Endodermal cell (in vitro differentiated cells): ENCODE data around the gene SOX15. TPM values are rescaled to one million over a fixed set of nuclear protein-coding genes. Genes with fewer than 3 reads are reported as not detected.

ENCODE experiments used
- DNase-seq: peaks from one replicate; pipeline ENCODE4 v3.0.0-alpha.2; 2017
- H3K27ac ChIP-seq: 2 replicates; pipeline ENCODE4 v1.5.1; 2013; ENCODE audit warnings: mild to moderate bottlenecking, low read depth, low read length, moderate library complexity
- H3K27me3 ChIP-seq: 2 replicates; pipeline ENCODE4 v1.6.1; 2013; ENCODE audit warnings: mild to moderate bottlenecking, low read length, moderate library complexity; ENCODE audit not compliant: insufficient read depth, control insufficient read depth, poor library complexity, severe bottlenecking
- H3K36me3 ChIP-seq: 2 replicates; pipeline ENCODE4 v1.7.0; 2013; ENCODE audit warnings: mild to moderate bottlenecking, low read length, moderate library complexity; ENCODE audit not compliant: control insufficient read depth, insufficient read depth
- H3K4me1 ChIP-seq: one replicate; pipeline ENCODE4 v1.7.0; 2013; ENCODE audit warnings: low read length; ENCODE audit not compliant: control insufficient read depth, insufficient read depth
- H3K4me3 ChIP-seq: 2 replicates; pipeline ENCODE4 v1.5.1; 2013; ENCODE audit warnings: mild to moderate bottlenecking, low read length, moderate library complexity
- H3K9ac ChIP-seq: 2 replicates; pipeline ENCODE4 v1.6.1; 2013; ENCODE audit warnings: mild to moderate bottlenecking, low read length, moderate library complexity; ENCODE audit not compliant: poor library complexity, severe bottlenecking; ENCODE audit errors: extremely low read depth
- H3K9me3 ChIP-seq: 2 replicates; pipeline ENCODE4 v1.6.1; 2013; ENCODE audit warnings: mild to moderate bottlenecking, low read length, moderate library complexity; ENCODE audit not compliant: control insufficient read depth
- H3K27ac Mint-ChIP-seq: 2 replicates; pipeline ENCODE4 v1.8.0; 2020; ENCODE audit warnings: mixed read lengths
- H3K27me3 Mint-ChIP-seq: 2 replicates; pipeline ENCODE4 v1.8.0; 2021; ENCODE audit warnings: mild to moderate bottlenecking, mixed read lengths; ENCODE audit not compliant: insufficient read depth
- H3K36me3 Mint-ChIP-seq: 2 replicates; pipeline ENCODE4 v1.8.0; 2020; ENCODE audit warnings: low read depth, mixed read lengths
- H3K4me1 Mint-ChIP-seq: 2 replicates; pipeline ENCODE4 v1.8.0; 2020; ENCODE audit warnings: mixed read lengths
- H3K4me3 Mint-ChIP-seq: 2 replicates; pipeline ENCODE4 v1.8.0; 2020; ENCODE audit warnings: mild to moderate bottlenecking, moderate library complexity, mixed read lengths
- H3K9me3 Mint-ChIP-seq: 2 replicates; pipeline ENCODE4 v1.8.0; 2020; ENCODE audit warnings: mild to moderate bottlenecking, mixed read lengths
- CTCF ChIP-seq: fragments of 200-600 bp; sonication (generic); conservative IDR thresholded peaks from 2 replicates; pipeline ENCODE4 v1.5.0; 2021; ENCODE audit warnings: antibody characterized with exemption, mild to moderate bottlenecking
- WGBS, 2 experiments: methylation state at CpG; one replicate each; pipeline versions ENCODE4 v1.1.5 to v1.1.7; 2013; ENCODE audit warnings: missing lambda C conversion rate in 2 of 2, mixed read lengths in 1 of 2; ENCODE audit not compliant: insufficient coverage in 1 of 2, insufficient read length in 1 of 2; 5-methylcytosine and 5-hydroxymethylcytosine counted together
- total RNA-seq, 2 donors: library from RNA; stranded (reverse); fragmentation: NEBNext Ultra II Directional in 1 of 2; extraction: Animal tissue kit (Norgen Biotek cat#: 25700) in 1 of 2; gene quantifications; 2 replicates in 1 of 2; 3 replicates in 1 of 2; pipeline ENCODE4 v1.2.1, GENCODE V29; 2021

SOX15 gene
- total RNA-seq, 2 donors from 2014 or later = 6.4 to 7.3 TPM

- H3K9ac ChIP-seq = no peak overlapping the region
- Mint-ChIP-seq H3K27ac (no peak overlapping the region), H3K4me1 (peaks cover 8% of the 10 kb centered on the region), H3K36me3 (no peaks in the 10 kb centered on the region), H3K4me3 (no peak overlapping the region), H3K9me3 (no peaks in the 10 kb centered on the region), H3K27me3 (peaks cover 1% of the 10 kb centered on the region)
- no peaks in the 10 kb centered on the region for H3K9me3 ChIP-seq
- no peak overlapping the region for H3K4me3 ChIP-seq
- DNase-seq = no peak
- no peaks in the 10 kb centered on the region for H3K27me3 ChIP-seq
- H3K36me3 ChIP-seq = no peaks in the 10 kb centered on the region
- no peaks in the 10 kb centered on the region for H3K4me1 ChIP-seq
- WGBS, 2 experiments = 100% methylated on average over 1 of the region's 1 CpG; no CpG with 5 or more reads in 1 of the 2 experiments
- TF ChIP-seq CTCF = no peak
- no peak overlapping the region for H3K27ac ChIP-seq
These were observed 36.5 kb downstream of the SOX15 start for GRCh38 chr17:7553356-7553755.

- Histone ChIP-seq H3K4me1 (no peaks in the 10 kb centered on the region), H3K27ac (no peak overlapping the region), H3K36me3 (no peaks in the 10 kb centered on the region), H3K9me3 (no peaks in the 10 kb centered on the region), H3K9ac (no peak overlapping the region), H3K27me3 (no peaks in the 10 kb centered on the region), H3K4me3 (no peak overlapping the region)
- 89 to 91% methylated on average over 5 to 6 of the region's 6 CpGs for WGBS, 2 experiments
- peaks cover 5% of the 10 kb centered on the region for H3K27me3 Mint-ChIP-seq
- no peaks in the 10 kb centered on the region for H3K9me3 Mint-ChIP-seq
- no peak for DNase-seq
- H3K36me3 Mint-ChIP-seq = no peaks in the 10 kb centered on the region
- H3K4me1 Mint-ChIP-seq = peaks cover 4% of the 10 kb centered on the region
- H3K27ac Mint-ChIP-seq = no peak overlapping the region
- no peak for TF ChIP-seq CTCF
- H3K4me3 Mint-ChIP-seq = no peak overlapping the region
These were observed 37.3 kb downstream of the SOX15 start for GRCh38 chr17:7552621-7553051.

- peaks cover 4% of the 10 kb centered on the region for H3K4me1 Mint-ChIP-seq
- no peaks in the 10 kb centered on the region for H3K4me1 ChIP-seq
- no peaks in the 10 kb centered on the region for H3K36me3 ChIP-seq
- H3K4me3 ChIP-seq = no peak overlapping the region
- no peak overlapping the region for H3K9ac ChIP-seq
- no peak overlapping the region for H3K4me3 Mint-ChIP-seq
- H3K27me3 ChIP-seq = no peaks in the 10 kb centered on the region
- no peaks in the 10 kb centered on the region for H3K9me3 ChIP-seq
- H3K27ac Mint-ChIP-seq = no peak overlapping the region
- peaks cover 10% of the 10 kb centered on the region for H3K27me3 Mint-ChIP-seq
- no peaks in the 10 kb centered on the region for H3K9me3 Mint-ChIP-seq
- no peak for TF ChIP-seq CTCF
- 89 to 92% methylated on average over 2 to 4 of the region's 4 CpGs for WGBS, 2 experiments
- no peak for DNase-seq
- no peak overlapping the region for H3K27ac ChIP-seq
- H3K36me3 Mint-ChIP-seq = no peaks in the 10 kb centered on the region
These were observed 38.5 kb downstream of the SOX15 start for GRCh38 chr17:7551396-7551795.
